Inflammatory macrophage treated with lipopolysaccharide for 4 hours (primary cell): ENCODE data around the gene FAM3D.
A peak's percentile ranks its signal among the peaks of the same experiment; 100 is the strongest.
"Not testable (repeated sequence)": the region's sequence is repeated elsewhere in the genome, so short reads cannot be mapped to it uniquely, and the experiment has no call there.

Source experiments
- DNase-seq: peaks from one replicate; pipeline ENCODE4 v3.0.0-alpha.2; 2020

Gene FAM3D

GRCh38 chr3:58683001-58683458 is 16.5 kb upstream of the FAM3D start:
- peak; percentile 4 for DNase-seq

- DNase-seq, result peak; percentile 10
Measured at GRCh38 chr3:58681863-58682262, 15.3 kb upstream of the FAM3D start.

DNA sequence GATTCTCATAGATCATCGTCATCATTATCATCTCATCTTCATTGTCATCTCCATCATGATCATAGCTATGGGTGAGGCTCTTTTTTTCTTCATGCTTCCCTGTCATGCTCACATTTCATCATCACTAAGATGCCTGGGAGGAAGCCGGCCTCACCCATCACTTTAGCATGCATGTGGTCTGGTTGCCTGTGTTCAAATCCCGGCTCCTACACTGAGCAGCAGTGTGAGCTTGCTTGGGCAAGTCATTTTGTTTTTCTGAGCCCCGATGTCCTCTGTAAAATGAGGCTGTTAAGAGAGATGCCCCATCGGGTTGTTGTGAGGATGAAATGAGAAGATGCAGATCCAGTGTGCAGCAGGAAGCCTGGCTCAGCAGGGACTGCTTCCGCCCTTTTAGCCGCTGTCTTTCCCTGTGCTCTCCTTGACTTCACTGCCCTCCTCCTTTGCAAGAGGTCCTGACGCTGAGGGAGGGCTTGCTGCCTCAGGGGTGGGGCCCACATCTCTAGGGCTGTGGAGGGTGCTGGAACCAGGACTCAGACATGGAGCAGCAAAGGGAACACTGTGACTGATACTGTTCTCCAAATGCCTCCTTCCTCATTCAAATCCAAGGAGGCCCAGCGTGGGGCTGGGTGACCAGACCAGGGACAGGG is 14.4 kb upstream of the FAM3D start:
- DNase-seq, result no peak

- DNase-seq, result no peak
Measured at GRCh38 chr3:58679974-58680666, 13.5 kb upstream of the FAM3D start.

GRCh38 chr3:58679446-58679845 is 12.9 kb upstream of the FAM3D start:
- DNase-seq, result no peak

DNA sequence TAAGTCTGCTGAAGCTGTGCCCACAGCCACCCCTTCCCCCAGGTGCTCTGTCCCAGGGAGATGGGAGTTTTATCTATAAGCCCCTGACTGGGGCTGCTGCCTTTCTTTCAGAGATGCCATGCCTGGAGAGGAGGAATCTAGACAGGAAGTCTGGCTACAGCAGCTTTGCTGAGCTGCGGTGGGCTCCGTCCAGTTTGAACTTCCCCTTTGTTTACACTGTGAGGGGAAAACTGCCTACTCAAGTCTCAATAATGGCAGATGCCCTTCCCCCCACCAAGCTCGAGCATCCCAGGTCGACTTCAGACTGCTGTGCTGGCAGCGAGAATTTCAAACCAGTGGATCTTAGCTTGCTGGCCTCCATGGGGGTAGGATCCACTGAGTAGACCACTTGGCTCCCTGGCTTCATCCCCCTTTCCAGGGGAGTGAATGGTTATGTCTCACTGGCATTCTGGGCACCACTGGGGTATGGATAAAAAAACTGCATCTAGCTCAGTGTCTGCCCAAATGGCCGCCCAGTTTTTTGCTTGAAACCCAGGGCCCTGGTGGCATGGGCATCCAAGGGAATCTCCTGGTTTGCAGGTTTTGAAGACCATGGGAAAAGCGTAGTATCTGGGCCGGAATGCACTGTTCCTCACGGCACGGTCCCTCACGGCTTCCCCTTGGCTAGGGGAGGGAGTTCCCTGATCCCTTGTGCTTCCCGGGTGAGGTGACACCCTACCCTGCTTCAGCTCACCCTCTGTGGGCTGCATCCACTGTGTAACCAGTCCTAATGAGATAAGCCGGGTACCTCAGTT is 11.8 kb upstream of the FAM3D start:
- DNase-seq, result not testable (repeated sequence)

GRCh38 chr3:58672880-58673279 is 6.3 kb upstream of the FAM3D start:
- DNase-seq, result no peak

- DNase-seq, result no peak
Measured at GRCh38 chr3:58672451-58672850, 5.9 kb upstream of the FAM3D start.

GRCh38 chr3:58670506-58671135 is 4.0 kb upstream of the FAM3D start:
- DNase-seq, result no peak

DNA sequence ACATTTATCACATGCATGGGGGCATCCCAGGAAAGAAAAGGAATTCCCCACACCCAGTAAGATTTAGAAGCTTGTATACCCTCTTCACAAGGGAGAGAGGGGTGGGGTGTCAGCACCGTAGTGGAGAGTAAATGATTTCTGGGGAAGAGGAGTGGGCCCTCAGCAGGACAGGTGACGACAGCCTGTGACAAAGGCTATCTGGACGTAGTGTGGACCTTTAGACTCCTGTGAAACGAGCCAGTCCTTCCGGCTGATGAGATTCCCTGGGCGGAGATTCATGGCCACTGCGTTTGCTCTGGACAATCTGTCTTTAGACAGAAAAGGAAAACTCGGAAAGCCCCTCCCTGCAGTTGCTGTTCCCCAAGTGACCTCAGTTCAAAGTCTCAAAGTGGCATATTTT is 1.7 kb upstream of the FAM3D start:
- no peak for DNase-seq

GRCh38 chr3:58667704-58668103 is 1.1 kb upstream of the FAM3D start:
- no peak for DNase-seq

DNA sequence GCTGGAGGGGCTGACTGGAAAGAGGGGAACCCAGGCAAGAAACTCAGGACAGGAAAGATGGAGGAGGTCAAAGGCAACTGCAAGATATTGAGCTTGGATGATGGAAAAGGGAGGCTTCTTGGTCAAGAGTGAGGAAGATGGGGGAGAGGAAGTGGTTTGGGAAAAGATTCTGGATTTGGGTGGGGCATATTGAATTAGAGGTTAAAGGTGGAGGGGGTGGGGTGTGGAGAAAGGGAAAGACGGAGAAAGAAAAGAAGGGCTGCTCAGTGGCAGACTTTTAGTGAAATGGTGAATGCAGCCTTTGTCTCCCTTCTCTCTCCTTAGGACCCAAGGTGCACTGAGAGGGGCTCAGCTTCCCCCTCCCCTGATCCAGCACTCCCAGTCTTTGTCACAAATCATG is 655 bp upstream of the FAM3D start:
- DNase-seq, result no peak

- DNase-seq, result no peak
Measured at GRCh38 chr3:58665405-58665804, 1.2 kb downstream of the FAM3D start.

DNA sequence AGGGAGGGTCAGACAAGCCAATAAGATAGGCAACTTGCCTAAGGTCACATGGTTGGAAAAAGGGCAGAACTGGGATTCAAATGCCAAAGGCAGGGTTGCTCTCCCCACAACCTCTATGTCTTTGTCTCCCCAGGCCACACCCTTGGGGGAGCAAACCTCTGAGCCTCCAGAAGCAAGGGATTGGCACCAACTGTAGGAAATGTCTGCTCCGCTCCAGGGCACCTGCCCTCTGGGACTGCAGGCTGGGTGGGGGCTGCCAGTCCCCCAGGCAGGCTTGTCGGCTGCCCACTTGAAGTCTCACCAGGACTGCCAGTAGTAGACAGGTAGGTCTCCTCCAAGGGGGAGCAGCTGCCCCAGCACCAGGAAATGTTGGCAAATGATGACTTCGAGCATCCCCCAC is 2.0 kb downstream of the FAM3D start:
- DNase-seq, result no peak

- DNase-seq, result no peak
Measured at GRCh38 chr3:58661836-58662420, 4.6 kb downstream of the FAM3D start.

DNA sequence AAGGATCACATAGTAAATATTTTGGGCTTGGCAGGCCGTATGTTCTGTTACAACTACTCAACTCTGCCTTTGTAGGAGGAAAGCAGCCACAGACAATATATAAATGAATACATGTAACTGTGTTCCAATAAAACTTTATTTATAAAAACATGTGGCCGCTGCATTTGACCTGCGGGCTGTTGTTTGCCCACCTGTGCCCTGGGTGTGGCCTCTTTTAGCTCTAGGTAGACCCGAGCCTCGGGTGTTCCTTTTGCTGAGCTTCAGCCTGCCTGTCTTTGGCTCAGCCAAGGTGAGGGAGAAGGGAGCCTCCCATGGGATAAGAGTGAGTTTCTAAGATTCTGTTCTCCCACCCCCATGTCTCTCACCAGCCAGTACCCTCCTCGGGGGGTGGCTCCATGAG is 5.6 kb downstream of the FAM3D start:
- DNase-seq, result no peak

DNA sequence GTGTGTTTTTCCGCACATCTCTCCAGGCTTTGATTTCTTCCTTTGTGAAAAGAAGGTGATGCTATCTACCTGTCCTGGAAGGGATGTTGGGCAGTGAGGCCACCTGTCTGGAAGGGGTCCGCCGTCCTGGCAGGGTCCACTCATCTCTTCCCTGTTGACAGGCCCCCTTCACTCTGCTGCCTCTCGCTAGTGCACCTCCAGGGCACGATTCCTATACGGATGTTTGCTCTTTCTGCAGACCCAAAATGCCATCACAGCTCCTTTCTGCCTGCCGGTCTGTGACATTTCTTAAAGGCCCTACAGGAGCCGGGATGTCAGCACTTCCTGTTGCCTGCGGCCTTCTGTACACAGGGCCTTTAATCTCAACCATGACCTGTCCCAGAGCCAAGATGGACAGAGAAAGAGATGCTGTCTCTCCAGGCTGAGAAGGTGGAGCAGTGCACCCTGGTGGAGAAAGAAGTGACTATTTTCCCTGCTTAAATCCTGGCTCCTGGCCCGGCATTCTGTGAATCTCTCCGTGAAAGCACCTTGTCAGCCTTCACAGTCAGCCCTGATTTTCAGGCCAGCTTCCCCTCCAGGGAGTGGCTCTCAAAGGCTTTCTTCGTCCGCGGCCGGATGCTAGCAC is 7.4 kb downstream of the FAM3D start:
- DNase-seq, result no peak

DNA sequence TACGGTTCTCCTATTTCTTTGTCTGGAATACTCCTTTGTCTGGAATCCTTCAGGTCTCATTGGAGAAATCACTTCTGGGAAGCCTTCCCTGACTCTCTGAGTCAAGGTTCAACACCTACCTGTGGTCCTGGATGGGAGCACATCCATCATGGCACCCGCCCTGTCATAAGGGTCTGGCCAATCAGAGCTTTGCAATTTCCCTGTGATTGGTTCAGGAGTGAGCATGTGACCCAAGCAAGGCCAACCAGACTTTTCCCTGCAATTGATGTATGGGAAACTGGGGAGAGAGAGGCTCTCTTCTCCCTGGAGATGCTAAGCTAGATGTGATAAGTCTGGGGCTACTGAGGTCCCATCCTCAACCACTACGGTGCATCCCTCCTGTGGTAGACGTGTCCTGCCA is 8.1 kb downstream of the FAM3D start:
- no peak for DNase-seq

GRCh38 chr3:58657571-58658141 is 8.9 kb downstream of the FAM3D start:
- DNase-seq, result no peak

DNA sequence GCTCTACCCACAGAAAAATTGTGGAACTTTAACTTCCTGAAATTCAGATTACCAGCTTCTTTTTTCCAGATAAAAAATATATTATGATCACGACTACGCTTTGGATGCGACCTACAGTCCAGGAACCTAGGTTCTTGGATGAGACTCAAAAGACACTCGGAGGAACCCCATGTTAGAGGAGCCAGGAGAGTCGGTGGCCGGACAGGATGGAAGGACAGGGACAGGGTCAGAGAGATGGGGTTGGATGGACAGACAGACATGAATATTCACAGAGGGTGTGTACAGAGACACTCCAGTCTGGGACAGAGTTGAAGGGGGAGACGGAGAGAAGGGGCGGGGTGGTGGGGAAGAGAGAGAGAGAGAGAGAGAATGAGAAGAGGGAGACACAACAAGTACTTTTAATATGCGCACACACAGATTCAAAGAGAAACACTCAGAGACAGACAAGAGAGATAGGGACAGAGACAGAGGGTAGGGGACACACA is 9.5 kb downstream of the FAM3D start:
- DNase-seq, result no peak

- DNase-seq, result no peak
Measured at GRCh38 chr3:58656631-58657030, 9.9 kb downstream of the FAM3D start.

DNA sequence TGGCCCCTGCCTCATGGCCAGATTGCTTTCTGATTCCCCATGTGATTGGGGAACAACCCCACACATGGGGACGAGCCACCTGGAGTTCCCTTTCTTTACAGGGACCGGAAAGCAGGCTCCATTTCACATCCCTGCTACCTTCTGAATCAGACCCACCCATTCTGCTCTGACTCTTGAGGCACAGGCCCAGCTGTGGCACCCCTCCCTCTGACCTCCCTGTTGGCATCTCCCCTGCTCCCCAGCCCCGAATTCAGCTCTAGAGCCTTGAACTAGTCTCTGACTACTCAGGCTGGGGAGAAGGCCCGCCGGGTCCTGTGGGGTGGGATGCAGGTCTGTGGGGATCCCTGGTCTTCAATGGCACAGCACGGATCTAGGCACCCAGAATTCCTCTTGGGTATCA is 12.1 kb downstream of the FAM3D start:
- DNase-seq, result no peak
